ENCODE results near the gene STRAP.
"Not testable (repeated sequence)": the region's sequence is repeated elsewhere in the genome, so short reads cannot be mapped to it uniquely, and the experiment has no call there.

STRAP gene

GRCh38 chr12:15919418-15919817, 37.2 kb downstream of the STRAP start:
- no peak for DNase-seq (ENCODE audit: low read depth in 3 of 3, low spot score in 1 of 3)

GRCh38 chr12:15924956-15925355, 42.8 kb downstream of the STRAP start:
- DNase-seq (ENCODE audit: low read depth in 3 of 3, low spot score in 1 of 3): no peak

GRCh38 chr12:15928346-15928745, 46.2 kb downstream of the STRAP start:
- DNase-seq (ENCODE audit: low read depth in 3 of 3, low spot score in 1 of 3): no peak

GRCh38 chr12:15928870-15929571, 46.8 kb downstream of the STRAP start:
- no peak for DNase-seq (ENCODE audit: low read depth in 3 of 3, low spot score in 1 of 3)

- DNase-seq (ENCODE audit: low read depth in 3 of 3, low spot score in 1 of 3): no peak
Observed at GRCh38 chr12:15931590-15932053, 49.4 kb downstream of the STRAP start.

- no peak for DNase-seq (ENCODE audit: low read depth in 3 of 3, low spot score in 1 of 3)
Observed at GRCh38 chr12:15932327-15932726, 50.1 kb downstream of the STRAP start.

GRCh38 chr12:15932971-15933370, 50.8 kb downstream of the STRAP start:
- no peak for DNase-seq (ENCODE audit: low read depth in 3 of 3, low spot score in 1 of 3)

GRCh38 chr12:15933751-15934150, 51.6 kb downstream of the STRAP start:
- no peak for DNase-seq (ENCODE audit: low read depth in 3 of 3, low spot score in 1 of 3)

GRCh38 chr12:15936751-15937150, 54.6 kb downstream of the STRAP start:
- DNase-seq (ENCODE audit: low read depth in 3 of 3, low spot score in 1 of 3): no peak

GRCh38 chr12:15937902-15938301, 55.7 kb downstream of the STRAP start:
- DNase-seq (ENCODE audit: low read depth in 3 of 3, low spot score in 1 of 3): no peak

GRCh38 chr12:15939111-15939510, 56.9 kb downstream of the STRAP start:
- no peak for DNase-seq (ENCODE audit: low read depth in 3 of 3, low spot score in 1 of 3)

- no peak for DNase-seq (ENCODE audit: low read depth in 3 of 3, low spot score in 1 of 3)
Observed at GRCh38 chr12:15942475-15942874, 60.3 kb downstream of the STRAP start.

- DNase-seq (ENCODE audit: low read depth in 3 of 3, low spot score in 1 of 3): not testable (repeated sequence)
Observed at GRCh38 chr12:15943519-15943918, 61.3 kb downstream of the STRAP start.

GRCh38 chr12:15948461-15948860, 66.3 kb downstream of the STRAP start:
- not testable (repeated sequence) for DNase-seq (ENCODE audit: low read depth in 3 of 3, low spot score in 1 of 3)

All from stimulated activated CD4-positive, alpha-beta T cell treated with anti-CD3 and anti-CD28 coated beads, TNF-alpha, amount 100 ng/mL, for 1 hour (primary cell).